HuH-7.5 (cell line): ENCODE data around the gene PCDHA1.
"Not testable (repeated sequence)": the region's sequence is repeated elsewhere in the genome, so short reads cannot be mapped to it uniquely, and the experiment has no call there.

Experiments used
- DNase-seq: peaks from one replicate; pipeline ENCODE4 v3.0.0; 2011; ENCODE audit warnings: low spot score

Gene PCDHA1

GRCh38 chr5:140849831-140850634 is 64.1 kb downstream of the PCDHA1 start:
- DNase-seq = not testable (repeated sequence)

GRCh38 chr5:140855772-140856674 is 70.1 kb downstream of the PCDHA1 start, which contains the start of gene PCDHA10:
Gene PCDHA10, plus strand, starts transcription at chr5:140855897. Its CDS starts 152 bp downstream, at chr5:140856049.
- no peak for DNase-seq

- DNase-seq = no peak
These were observed 71.4 kb downstream of the PCDHA1 start for GRCh38 chr5:140857177-140857986.

- no peak for DNase-seq
These were observed 72.0 kb downstream of the PCDHA1 start for GRCh38 chr5:140857987-140858240.

GRCh38 chr5:140862441-140863295 is 76.7 kb downstream of the PCDHA1 start:
- no peak for DNase-seq

GRCh38 chr5:140868721-140869554 is 83.0 kb downstream of the PCDHA1 start, which contains the start of gene PCDHA11:
Gene PCDHA11, plus strand, starts transcription at chr5:140868957. Its CDS starts 147 bp downstream, at chr5:140869104.
- peak; percentile 66 for DNase-seq

GRCh38 chr5:140869555-140869886 is 83.6 kb downstream of the PCDHA1 start:
- no peak for DNase-seq

- no peak for DNase-seq
These were observed 84.6 kb downstream of the PCDHA1 start for GRCh38 chr5:140870221-140871201.

- no peak for DNase-seq
These were observed 89.4 kb downstream of the PCDHA1 start, which contains the start of gene PCDHA12 for GRCh38 chr5:140875085-140876065. Gene PCDHA12, plus strand, starts transcription at chr5:140875308. Its CDS starts 165 bp downstream, at chr5:140875473.

- not testable (repeated sequence) for DNase-seq
These were observed 90.8 kb downstream of the PCDHA1 start for GRCh38 chr5:140876541-140877261.

- DNase-seq = no peak
These were observed 91.3 kb downstream of the PCDHA1 start for GRCh38 chr5:140877262-140877581.

GRCh38 chr5:140881889-140882590 is 96.1 kb downstream of the PCDHA1 start, which contains the start of gene PCDHA13:
Gene PCDHA13, plus strand, starts transcription at chr5:140882124. Its CDS starts 145 bp downstream, at chr5:140882269.
- DNase-seq = no peak

GRCh38 chr5:140882591-140882899 is 96.6 kb downstream of the PCDHA1 start:
- peak; percentile 54 for DNase-seq

- no peak for DNase-seq
These were observed 97.4 kb downstream of the PCDHA1 start for GRCh38 chr5:140883373-140883772.

GRCh38 chr5:140883927-140884697 is 98.2 kb downstream of the PCDHA1 start:
- no peak for DNase-seq

GRCh38 chr5:140916325-140916724 is 130.4 kb downstream of the PCDHA1 start:
- no peak for DNase-seq
